ENCODE results near the gene METTL25. TPM values are rescaled to one million over a fixed set of nuclear protein-coding genes. Genes with fewer than 3 reads are reported as not detected.

METTL25 gene
- total RNA-seq, 4 donors from 2014 or later = 9.6 to 16.5 (median 11.9) TPM

DNA sequence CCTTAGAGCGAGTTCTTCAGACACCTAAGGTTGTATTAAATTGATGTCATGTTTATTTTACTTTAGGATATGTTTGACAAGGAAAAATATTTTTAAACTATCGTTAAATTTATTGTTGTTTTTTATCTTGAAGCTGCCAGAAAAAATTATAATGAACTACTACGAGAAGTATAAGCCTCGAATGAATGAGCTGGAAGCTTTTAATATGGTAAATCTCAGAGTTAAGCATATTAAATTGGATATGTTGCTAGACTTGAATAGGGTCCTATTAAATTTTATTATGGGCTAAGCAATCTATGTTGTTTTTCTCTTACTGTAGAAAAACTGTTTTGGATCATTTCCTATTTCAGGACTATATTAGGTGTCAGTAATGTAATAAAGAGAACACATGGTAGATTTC is 118.2 kb downstream of the METTL25 start:
- TF ChIP-seq, protein P1, sequence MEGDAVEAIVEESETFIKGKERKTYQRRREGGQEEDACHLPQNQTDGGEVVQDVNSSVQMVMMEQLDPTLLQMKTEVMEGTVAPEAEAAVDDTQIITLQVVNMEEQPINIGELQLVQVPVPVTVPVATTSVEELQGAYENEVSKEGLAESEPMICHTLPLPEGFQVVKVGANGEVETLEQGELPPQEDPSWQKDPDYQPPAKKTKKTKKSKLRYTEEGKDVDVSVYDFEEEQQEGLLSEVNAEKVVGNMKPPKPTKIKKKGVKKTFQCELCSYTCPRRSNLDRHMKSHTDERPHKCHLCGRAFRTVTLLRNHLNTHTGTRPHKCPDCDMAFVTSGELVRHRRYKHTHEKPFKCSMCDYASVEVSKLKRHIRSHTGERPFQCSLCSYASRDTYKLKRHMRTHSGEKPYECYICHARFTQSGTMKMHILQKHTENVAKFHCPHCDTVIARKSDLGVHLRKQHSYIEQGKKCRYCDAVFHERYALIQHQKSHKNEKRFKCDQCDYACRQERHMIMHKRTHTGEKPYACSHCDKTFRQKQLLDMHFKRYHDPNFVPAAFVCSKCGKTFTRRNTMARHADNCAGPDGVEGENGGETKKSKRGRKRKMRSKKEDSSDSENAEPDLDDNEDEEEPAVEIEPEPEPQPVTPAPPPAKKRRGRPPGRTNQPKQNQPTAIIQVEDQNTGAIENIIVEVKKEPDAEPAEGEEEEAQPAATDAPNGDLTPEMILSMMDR (IDR thresholded peaks at IDR 0.05; ENCODE audit: low read depth) = no peak

DNA sequence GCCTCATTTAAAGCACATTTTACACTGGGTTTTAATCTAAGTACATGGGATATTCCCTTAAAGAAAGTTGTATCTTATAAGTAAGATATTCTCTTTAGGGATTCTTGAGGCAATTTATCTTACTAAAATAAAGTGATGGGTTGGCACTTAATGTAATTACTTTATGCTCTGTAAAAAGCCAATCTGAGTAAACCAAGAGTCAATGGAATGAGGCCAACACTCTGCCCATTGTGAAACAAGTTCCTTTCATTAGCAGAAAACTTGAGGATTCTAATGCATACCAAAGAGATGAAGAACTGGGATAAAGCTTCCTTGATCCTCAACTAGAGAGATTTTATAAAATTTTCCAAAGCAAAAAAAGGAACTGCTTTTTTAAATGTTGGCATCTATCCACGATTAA is 121.2 kb downstream of the METTL25 start:
- TF ChIP-seq, protein P1 (IDR thresholded peaks at IDR 0.05; ENCODE audit: low read depth) = no peak

DNA sequence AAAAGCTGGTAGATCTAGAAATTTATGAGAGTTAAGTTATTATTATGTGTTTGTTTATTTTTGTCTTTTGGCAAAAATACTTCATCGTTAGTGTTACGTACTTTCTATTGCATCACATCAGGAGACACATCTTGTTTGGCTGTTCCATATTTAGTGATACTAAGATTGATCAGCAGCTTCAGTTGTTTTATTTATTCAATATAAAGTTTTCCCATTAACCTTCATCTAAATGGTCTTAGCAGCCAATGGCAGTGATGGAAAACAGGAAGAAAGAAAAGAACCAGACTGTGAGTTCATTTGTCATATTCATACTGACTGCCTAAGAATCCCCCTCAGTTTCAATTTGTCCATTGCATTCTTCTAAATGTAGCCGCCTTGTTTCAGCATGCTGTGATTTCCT is 122.3 kb downstream of the METTL25 start:
- TF ChIP-seq, protein P1 (IDR thresholded peaks at IDR 0.05; ENCODE audit: low read depth) = no peak

DNA sequence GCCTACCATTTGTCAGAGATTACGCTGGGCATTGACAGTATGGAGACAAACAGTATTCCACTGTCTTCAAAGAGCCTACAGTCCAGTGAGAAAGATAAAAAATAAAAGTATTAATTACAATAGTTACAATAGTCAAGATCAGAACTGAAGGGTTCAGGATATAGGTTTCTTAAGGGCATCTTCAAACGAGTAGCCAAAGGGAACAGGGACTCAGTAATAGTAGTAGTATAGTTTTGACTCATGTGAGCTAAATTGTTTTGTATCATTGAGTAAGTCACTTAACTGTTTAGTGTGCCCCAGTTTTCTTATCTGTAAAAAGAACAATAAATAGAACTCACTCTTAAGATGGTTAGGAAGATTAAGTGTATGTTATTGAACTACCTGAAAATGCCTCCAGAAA is 123.6 kb downstream of the METTL25 start:
- TF ChIP-seq, protein P1 (IDR thresholded peaks at IDR 0.05; ENCODE audit: low read depth) = no peak

DNA sequence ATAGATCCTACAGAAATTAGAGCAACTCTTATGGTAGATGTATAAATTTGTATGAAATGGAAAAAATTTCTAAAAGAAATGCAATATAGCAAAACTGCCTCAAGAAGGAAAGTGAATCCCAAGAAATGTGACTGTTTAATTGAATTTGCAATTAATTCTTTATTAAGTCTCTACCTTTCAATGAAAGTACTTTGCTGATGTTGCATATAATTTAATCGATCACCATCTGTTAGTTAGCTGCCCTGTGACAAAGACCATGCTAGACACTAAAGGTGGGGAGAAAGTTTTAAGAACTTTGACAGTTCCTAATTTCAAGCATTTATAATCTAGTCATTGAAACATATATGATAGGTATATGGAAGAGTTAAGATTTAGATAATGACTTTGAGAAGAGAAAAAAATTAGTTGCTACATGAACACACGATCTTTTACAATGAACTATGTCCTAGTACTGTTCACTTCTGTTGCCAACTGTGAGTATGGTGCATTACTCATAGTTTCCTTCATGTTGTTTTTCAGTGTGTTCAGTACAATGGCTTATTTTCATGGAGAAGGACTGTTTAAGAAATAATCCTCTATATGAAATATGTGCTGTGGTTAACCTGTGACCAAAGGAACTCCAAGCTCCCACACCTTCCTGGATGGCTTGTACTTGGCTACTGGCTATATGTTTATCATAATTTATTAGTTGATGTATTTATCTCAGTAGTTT is 128.4 kb downstream of the METTL25 start:
- TF ChIP-seq, protein P1 (IDR thresholded peaks at IDR 0.05; ENCODE audit: low read depth) = no peak

DNA sequence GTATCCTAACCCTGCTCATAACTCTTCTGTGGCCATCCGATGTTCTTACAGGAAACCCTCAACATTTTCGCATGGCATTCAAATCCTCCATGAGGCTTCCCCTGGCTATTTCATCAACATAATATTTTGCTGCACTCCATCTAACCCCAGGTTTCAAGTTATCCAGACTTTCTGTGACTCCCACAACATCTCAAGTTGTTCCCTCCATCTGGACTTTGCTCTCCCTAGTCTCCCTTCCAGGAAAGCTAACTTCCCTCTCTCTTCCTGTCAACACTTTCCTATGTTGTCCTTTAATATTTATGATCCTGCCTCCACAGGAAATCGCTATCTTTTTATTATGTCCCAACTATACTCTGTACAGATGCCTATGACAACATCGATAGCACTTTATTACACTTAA is 146.1 kb downstream of the METTL25 start:
- TF ChIP-seq, protein P1 (IDR thresholded peaks at IDR 0.05; ENCODE audit: low read depth) = no peak

DNA sequence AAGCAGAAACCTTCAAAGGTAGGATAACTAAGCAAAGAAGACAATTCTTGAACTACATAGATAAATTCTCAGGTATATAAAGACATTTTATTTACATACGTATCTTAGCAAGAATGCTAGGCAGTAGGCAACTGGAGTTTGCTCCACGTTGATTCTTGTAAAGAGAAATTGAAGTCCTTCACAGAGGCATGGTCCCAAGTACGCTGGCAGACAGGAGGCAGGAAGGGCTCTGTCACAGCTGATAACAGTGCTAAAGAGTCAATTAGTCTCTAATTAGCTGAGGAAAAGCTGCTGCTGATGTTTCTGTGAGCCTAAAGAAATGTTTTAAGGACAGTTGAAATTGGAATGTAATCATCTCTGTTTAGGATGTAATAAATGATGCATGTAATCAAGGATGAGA is 146.8 kb downstream of the METTL25 start:
- TF ChIP-seq, protein P1 (IDR thresholded peaks at IDR 0.05; ENCODE audit: low read depth) = no peak

Data from subcutaneous adipose tissue (tissue), 4 donors.